GM20431 (cell line): ENCODE measurements around the gene SMIM11.
"Not testable (repeated sequence)": the region's sequence is repeated elsewhere in the genome, so short reads cannot be mapped to it uniquely, and the experiment has no call there.

Experiments
- in situ Hi-C: fragments of 300-500 bp; cut with MseI, MboI; formaldehyde crosslinking; loops from one replicate; pipeline ENCODE4 v1.15.0; 2020; ENCODE audit warnings: low sequenced_read_pairs; ENCODE audit not compliant: unreplicated experiment

Gene SMIM11

DNA sequence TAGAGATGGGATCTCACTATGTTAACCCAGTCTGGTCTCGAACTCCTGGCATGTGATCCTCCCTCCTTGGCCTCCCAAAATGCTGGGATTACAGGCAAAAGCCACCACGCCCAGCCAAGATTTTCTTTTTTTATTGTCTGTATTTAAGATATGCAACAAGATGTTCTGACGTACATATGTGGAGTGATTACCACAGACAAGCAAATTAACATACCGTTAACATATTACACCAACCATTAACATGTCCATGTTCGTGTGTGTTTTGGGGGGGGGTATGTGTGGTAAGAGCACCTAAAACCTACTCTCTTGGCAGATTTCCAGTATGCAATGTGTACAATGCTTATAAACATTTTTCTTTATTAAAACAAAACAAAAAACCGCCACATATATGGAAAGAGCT, 22.1 kb upstream of the SMIM11 start:
- in situ Hi-C loops, result no loop called here

- in situ Hi-C loops, result no loop called here
Observed at GRCh38 chr21:34354836-34355235, 20.5 kb upstream of the SMIM11 start.

GRCh38 chr21:34355570-34355969, 19.7 kb upstream of the SMIM11 start:
- in situ Hi-C loops, result no loop called here

DNA sequence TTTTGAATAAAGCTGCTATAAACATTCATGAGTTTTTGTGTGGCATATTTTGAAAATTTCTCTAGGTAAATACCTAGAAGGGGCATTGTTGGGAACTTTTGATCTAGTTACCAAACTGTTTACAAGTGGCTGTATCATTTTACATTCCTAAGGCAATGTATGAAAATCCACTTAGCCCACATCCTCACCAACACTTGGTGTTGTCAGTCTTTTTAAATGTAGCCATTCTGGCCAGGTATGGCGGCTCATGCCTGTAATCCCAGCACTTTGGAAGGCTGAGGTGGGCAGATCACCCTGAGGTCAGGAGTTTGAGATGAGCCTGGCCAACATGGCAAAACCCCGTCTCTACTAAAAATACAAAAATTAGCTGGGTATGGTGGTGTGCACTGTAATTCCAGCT, 17.4 kb upstream of the SMIM11 start:
- in situ Hi-C loops, result no loop called here

DNA sequence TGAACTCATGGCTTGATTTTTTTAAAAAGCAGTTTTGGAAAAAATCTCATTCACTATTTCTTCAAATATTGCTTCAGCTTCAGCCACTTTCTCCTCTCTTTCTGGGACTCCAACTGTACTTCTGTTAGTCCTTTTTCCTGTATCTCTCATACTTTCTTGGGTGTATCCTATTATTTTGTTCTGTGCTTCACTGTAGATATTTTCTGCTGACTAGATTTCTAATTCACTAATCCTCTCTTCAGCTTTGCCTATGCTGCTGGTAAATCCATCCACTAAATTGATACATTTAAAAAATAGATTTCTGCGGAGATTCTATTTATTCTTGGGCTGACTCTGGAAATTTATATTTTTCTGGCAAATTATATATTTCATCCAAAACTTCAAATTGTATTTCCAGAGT, 16.4 kb upstream of the SMIM11 start:
- in situ Hi-C loops, result no loop called here

DNA sequence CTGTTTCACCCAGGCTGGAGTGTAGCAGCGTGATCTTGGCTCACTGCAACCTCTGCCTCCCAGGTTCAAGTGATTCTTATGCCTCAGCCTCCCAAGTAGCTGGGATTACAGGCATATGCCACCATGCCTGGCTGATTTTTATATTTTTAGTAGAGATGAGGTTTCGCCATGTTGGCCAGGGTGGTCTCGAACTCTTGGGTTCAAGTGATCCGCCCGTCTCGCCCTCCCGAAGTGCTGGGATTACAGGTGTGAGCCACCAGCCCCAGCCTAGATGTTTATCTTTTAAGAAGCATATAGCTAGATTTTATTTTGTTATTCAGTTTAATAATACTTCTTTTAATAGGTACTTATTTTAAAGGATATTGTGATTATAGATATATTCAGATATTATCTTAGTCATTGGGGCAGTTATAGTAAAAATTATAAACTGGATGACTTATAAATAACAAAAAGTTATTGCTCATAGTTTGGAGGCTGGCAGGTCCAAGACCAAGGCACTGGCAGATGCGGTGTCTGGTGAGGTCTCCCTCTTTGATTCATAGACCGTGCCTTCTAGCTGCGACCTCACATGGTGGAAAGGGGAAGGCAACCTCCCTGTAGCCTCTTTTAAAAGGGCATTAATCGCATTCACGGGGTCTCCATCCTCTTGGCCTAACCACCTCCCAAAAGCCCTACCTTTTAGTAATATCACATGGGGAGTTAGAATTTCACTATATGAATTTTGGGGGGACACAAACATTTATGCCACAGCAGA, 14.6 kb upstream of the SMIM11 start:
- in situ Hi-C loops, result no loop called here

DNA sequence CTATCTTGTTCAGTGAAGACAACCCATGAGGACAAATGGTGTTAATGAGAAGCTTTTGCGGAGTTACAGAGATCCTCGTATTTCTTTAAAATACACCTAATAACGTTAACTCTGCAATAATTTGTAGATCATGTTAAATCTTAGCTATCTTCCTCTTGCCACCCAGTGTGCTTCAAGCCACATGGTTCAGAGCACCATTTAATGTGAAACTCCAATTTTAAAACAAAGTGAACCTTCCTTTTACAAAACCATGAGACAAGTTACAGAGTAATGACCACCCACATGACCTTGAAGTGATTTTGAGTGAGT, 13.2 kb upstream of the SMIM11 start:
- in situ Hi-C loops, result no loop called here

- in situ Hi-C loops, result no loop called here
Observed at GRCh38 chr21:34362670-34363069, 12.6 kb upstream of the SMIM11 start.

DNA sequence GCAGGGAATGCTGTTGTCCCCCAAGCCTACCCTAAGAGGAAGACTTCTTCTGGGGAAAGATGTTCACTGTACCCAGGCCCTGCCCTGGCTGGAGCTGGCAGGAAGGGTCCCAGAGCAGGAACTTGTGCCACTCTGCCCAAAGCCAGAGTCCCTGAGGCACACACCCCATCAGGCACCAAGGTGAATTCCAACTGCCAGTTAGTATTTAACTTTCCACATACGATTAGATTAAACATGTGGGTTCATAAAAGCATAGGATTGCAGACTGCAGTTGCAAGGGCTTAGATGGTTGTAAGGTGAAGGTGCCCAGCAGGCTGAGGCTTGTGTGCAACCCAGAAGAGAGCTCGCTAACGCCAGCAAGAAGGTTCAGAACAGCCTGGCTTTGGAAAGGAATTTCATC, 11.6 kb upstream of the SMIM11 start, which contains the start of gene KCNE2:
Gene KCNE2, plus strand, starts transcription at position 274 of the 400 bp plus-strand sequence. CDS start 6,473 bp downstream, outside the sequence.
- in situ Hi-C loops, result no loop called here

- in situ Hi-C loops, result no loop called here
Observed at GRCh38 chr21:34364921-34365320, 10.4 kb upstream of the SMIM11 start.

DNA sequence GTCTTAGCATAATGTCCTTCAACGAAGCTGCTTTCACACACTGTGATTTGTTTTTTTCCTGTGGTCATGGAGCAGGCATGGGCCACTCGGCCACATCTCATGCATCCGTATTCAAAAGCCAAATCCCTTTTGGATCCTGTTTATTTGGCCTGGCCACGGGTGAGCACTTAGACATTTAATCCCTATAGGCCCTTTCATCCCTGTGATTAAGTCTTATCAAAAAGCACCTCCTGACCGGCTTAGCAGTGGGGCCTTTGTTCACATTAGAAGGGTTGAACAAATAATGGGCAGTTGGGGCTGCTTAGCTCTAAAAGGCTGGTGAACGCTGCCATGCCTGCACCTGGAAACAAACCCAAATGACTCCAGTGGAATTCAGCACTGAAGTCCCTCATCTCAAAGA, 9.5 kb upstream of the SMIM11 start:
- in situ Hi-C loops, result no loop called here

DNA sequence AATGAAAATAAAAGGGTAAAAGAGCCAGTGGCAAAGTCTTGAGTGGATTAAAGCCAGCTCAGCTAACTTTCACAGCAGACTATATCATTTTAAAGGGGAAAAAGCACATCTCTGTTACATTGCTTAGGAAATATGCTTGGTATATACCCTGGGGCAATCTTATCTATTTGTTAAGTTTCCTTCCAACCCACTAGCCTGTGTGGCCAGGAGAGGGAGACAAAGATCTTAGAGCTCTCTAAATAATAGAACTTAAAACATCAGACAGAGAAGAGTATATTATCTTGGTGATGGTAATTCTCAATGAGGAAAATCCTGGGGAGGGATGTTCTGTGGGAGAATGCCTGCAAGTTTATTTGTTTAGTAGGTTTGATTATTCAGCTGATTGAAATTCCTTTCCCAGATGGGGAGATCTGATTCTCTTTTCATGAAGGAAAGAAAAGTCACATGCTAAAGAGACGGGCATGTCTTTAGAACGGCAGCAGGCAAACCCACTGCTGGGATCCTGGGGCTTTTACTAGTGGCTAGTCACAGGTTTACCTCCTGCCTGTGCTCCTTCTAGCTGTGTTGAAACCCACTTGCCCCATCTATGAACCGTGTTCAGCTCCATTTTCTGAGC, 7.9 kb upstream of the SMIM11 start:
- in situ Hi-C loops, result no loop called here

- in situ Hi-C loops, result no loop called here
Observed at GRCh38 chr21:34369741-34370140, 5.6 kb upstream of the SMIM11 start.

DNA sequence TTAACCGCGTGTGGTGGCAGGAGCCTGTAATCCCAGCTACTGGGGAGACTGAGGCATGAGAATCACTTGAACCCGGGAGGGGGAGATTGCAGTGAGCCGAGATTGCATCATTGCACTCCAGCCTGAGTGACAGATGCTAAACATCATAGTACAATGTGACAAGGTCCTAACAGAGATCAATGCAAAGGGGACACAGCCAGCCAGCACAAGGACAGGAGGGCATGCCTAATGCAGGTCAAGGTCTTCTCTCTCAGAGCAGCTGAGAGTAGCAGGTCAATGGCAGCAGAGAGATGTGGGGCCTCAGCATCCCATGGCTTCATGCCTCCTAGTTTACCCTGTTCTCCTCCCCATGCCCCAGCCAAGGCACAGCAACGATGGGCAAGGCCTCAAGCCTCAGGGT, 3.0 kb upstream of the SMIM11 start:
- in situ Hi-C loops, result no loop called here

GRCh38 chr21:34374462-34374861, 845 bp upstream of the SMIM11 start:
- in situ Hi-C loops, result not testable (repeated sequence)

DNA sequence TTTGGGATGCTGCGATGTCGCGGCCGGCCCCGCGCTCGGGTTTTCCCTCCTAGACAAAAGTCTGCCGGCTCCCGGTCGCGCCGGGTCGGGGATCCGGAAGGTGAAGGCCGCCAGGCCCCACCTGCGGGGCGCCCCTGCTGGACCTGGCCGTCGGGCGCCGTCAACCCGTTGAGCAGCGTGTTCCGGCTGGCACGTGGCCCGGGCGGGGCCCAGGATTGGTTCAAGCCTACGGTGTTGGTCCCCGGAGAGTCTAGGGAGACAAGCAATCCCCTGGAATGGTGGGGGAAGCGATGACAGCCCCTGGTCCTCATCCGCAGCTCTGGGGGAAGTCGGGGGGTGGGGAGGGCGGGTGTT, 289 bp downstream of the SMIM11 start:
- in situ Hi-C loops, result not testable (repeated sequence)

DNA sequence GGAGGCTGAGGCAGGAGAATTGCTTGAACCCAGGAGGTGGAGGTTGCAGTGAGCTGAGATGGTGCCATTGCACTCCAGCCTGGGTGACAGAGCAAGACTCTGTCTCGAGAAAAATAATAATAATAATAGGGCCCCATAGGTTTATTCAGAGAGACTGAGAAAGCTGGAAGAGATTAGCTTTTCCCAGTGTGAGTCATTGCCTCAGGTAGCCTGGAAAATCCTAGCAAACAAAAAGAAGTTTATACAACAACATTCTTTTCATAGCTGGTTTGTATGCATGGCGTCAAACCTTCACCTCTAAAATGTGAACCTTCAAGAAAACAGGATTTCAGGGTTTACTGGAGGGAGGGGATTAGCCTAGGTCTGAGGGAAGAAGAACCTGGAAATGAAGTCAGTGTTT, 7.8 kb downstream of the SMIM11 start:
- in situ Hi-C loops, result not testable (repeated sequence)

GRCh38 chr21:34383724-34384415, 8.6 kb downstream of the SMIM11 start:
- in situ Hi-C loops, result not testable (repeated sequence)

GRCh38 chr21:34400522-34400921, 25.2 kb downstream of the SMIM11 start:
- in situ Hi-C loops, result not testable (repeated sequence)

DNA sequence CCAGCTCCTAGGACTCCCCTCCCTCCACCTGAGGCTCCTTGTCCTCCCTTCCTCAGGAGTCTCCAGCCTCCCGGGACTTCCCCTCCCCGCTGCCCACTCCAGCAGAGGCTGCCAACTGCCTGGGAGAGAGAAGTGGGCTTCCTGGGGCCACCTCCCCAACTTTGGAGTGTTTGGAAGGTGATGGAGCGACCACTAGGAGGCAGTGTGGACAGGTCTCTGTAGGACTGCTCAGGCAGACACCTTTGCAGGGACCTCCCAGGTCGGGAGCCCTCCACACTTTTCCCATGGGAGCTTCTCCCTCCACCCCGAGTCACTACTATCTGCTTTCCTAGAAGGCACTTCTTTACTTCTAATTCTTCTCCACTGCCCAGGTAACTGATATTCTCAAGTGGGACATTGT, 29.4 kb downstream of the SMIM11 start:
- in situ Hi-C loops, result not testable (repeated sequence)

GRCh38 chr21:34405686-34406085, 30.4 kb downstream of the SMIM11 start:
- in situ Hi-C loops, result not testable (repeated sequence)
